Measurements from ENCODE around the gene NR0B2. TPM values are rescaled to one million over a fixed set of nuclear protein-coding genes. Genes with fewer than 3 reads are reported as not detected.

The NR0B2 gene
- total and polyA plus RNA-seq, 10 of the 15 experiments (the other 5 are each of a cell fraction or from before 2014, with no cell fraction given) = not detected

- TF ChIP-seq SMARCA5 (IDR thresholded peaks at IDR 0.05) (no peak), STAT3 (IDR thresholded peaks at IDR 0.05; ENCODE audit: low read depth, low read length) (no peak), HDAC2 (IDR thresholded peaks at IDR 0.05) (peak; percentile 89; the same call in 1 of the 2 replicates), E4F1 (IDR thresholded peaks at IDR 0.05; ENCODE audit: borderline replicate concordance, partially characterized antibody) (no peak), USF2 (IDR thresholded peaks at IDR 0.05; ENCODE audit: borderline replicate concordance, low read depth, low read length) (peak; percentile 77), NBN (IDR thresholded peaks at IDR 0.05) (peak; percentile 69), ZBTB4 (CRISPR knock-in tag; IDR thresholded peaks at IDR 0.05) (no peak), BCL3 (IDR thresholded peaks at IDR 0.05; ENCODE audit: borderline replicate concordance, insufficient read depth, low read depth, low read length, poor library complexity, severe bottlenecking) (no peak), ESRRA (IDR thresholded peaks at IDR 0.05; ENCODE audit: low read length) (no peak), ETV6 (conservative IDR thresholded peaks at IDR 0.05 in 1 of 2, IDR thresholded peaks at IDR 0.05 in 1 of 2; ENCODE audit: borderline replicate concordance in 1 of 2, low read depth in 1 of 2) (no peak), BHLHE40 (IDR thresholded peaks at IDR 0.05; ENCODE audit: borderline replicate concordance in 1 of 2, low read depth in 2 of 2, low read length in 1 of 2) (0 out of 4 replicates have a peak, but pooled peaks of 1 of the 2 experiments have one; percentile 26), MTA2 (IDR thresholded peaks at IDR 0.05; ENCODE audit: low read depth) (no peak), RAD51 (IDR thresholded peaks at IDR 0.05) (peak; percentile 94), SMAD5 (IDR thresholded peaks at IDR 0.05; ENCODE audit: low read depth) (peak; percentile 69; the same call in 1 of the 2 replicates), SUZ12 (IDR thresholded peaks at IDR 0.05; ENCODE audit: unreplicated experiment) (no peak), NR2F1 (conservative IDR thresholded peaks at IDR 0.05) (0 out of 2 replicates have a peak, but pooled peaks have one; percentile 34)
- TF ChIP-seq, protein P1, sequence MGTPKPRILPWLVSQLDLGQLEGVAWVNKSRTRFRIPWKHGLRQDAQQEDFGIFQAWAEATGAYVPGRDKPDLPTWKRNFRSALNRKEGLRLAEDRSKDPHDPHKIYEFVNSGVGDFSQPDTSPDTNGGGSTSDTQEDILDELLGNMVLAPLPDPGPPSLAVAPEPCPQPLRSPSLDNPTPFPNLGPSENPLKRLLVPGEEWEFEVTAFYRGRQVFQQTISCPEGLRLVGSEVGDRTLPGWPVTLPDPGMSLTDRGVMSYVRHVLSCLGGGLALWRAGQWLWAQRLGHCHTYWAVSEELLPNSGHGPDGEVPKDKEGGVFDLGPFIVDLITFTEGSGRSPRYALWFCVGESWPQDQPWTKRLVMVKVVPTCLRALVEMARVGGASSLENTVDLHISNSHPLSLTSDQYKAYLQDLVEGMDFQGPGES (IDR thresholded peaks at IDR 0.05) = no peak
- TF ChIP-seq, protein P2, sequence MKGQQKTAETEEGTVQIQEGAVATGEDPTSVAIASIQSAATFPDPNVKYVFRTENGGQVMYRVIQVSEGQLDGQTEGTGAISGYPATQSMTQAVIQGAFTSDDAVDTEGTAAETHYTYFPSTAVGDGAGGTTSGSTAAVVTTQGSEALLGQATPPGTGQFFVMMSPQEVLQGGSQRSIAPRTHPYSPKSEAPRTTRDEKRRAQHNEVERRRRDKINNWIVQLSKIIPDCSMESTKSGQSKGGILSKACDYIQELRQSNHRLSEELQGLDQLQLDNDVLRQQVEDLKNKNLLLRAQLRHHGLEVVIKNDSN (IDR thresholded peaks at IDR 0.05; ENCODE audit: borderline replicate concordance, extremely low read length, insufficient read depth, low read depth, low read length) = peak; percentile 91
Observed at GRCh38 chr1:26900001-26900814, 13.6 kb downstream of the NR0B2 start, which contains the start of gene GPATCH3 (continued).
